Activated T-helper 1 cell treated with anti-CD3 and anti-CD28 coated beads, Interleukin-12 subunit alpha, Interleukin-12 subunit beta, Interleukin-2, Interleukin-4 antibody, amounts not matched to agents 30 ng/mL and 10 ng/mL and 1 ng/mL, durations not matched to agents 14 hours and 24 hours and 36 hours (primary cell): ENCODE measurements around the gene NDUFC1. TPM values are rescaled to one million over a fixed set of nuclear protein-coding genes. Genes with fewer than 3 reads are reported as not detected.
"Not testable (repeated sequence)": the region's sequence is repeated elsewhere in the genome, so short reads cannot be mapped to it uniquely, and the experiment has no call there.

Experiments
- DNase-seq: peaks from one replicate; pipeline ENCODE4 v3.0.0; 2021; ENCODE audit warnings: low spot score
- H3K27ac Mint-ChIP-seq: one replicate; pipeline ENCODE4 v1.8.0; 2021; ENCODE audit warnings: mild to moderate bottlenecking, mixed read lengths
- H3K27me3 Mint-ChIP-seq: one replicate; pipeline ENCODE4 v1.8.0; 2022; ENCODE audit warnings: mild to moderate bottlenecking, moderate library complexity, mixed read lengths; ENCODE audit not compliant: insufficient read depth
- H3K36me3 Mint-ChIP-seq: one replicate; pipeline ENCODE4 v1.8.0; 2021; ENCODE audit warnings: low read depth, mixed read lengths
- H3K4me1 Mint-ChIP-seq: one replicate; pipeline ENCODE4 v1.8.0; 2021; ENCODE audit warnings: low read depth, mixed read lengths
- H3K4me3 Mint-ChIP-seq: one replicate; pipeline ENCODE4 v1.8.0; 2021; ENCODE audit warnings: mild to moderate bottlenecking, moderate library complexity, mixed read lengths
- H3K9me3 Mint-ChIP-seq: one replicate; pipeline ENCODE4 v1.8.0; 2021; ENCODE audit warnings: mixed read lengths
- intact Hi-C: fragments of 100-400 bp; cut with micrococcal nuclease; formaldehyde crosslinking; loops from one replicate; pipeline ENCODE4 v1.15.1; 2024
- total RNA-seq: library from RNA; stranded (reverse); gene quantifications from 2 replicates; pipeline ENCODE4 v1.2.3, GENCODE V29; 2022

Gene NDUFC1
- total RNA-seq, 1 donor from 2014 or later, result 54.5 TPM

DNA sequence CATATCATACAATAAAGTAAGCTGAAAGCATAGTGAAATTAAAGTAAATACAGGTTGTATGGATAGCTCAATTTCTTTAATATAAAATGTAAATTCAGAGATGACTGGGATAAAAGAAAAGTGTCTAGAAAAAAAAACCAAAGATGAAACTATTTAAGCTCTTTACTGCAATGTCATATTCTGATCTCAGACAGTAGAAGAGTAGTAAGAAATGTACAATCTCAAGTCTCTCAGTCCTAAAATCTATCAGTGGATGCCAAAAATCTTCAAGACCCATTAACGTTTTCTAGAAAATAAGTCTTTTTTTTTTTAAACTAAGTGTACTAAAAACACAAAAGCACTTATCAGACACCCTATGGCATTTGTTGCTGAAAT lies 36.1 kb downstream of the NDUFC1 start:
- H3K27ac Mint-ChIP-seq, result peak overlapping the region; percentile 10
- peak overlapping the region; percentile 50 for H3K4me3 Mint-ChIP-seq
- DNase-seq, result no peak
- no peaks in the 10 kb centered on the region for H3K9me3 Mint-ChIP-seq
- H3K27me3 Mint-ChIP-seq, result peaks cover 25% of the 10 kb centered on the region
- intact Hi-C loops, result loop anchor here (1.0 to 10.0 kb wide), 9 partner anchors 13 to 1021 kb away; partner anchors contain the start of genes MAML3, NDUFC1, NOCT and SLC7A11
- peaks cover 21% of the 10 kb centered on the region for H3K4me1 Mint-ChIP-seq
- H3K36me3 Mint-ChIP-seq, result no peaks in the 10 kb centered on the region

DNA sequence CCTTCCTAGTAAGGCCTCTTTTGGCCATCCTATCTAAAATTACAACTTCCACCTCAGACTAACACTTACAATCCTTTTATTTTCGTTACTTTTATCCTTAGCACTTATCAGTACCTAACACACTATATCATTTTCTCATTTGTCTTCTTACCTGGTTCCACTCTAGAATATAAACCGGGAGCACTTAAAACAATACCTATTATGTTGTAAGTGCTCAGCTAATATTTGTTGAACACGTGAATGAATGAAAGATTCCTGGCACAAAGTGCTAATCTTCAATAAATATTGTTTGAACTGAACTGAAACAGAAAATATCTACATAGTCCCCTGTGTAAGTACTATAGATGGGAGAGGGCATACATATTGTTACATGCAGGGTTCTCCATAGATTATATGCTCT lies 36.6 kb downstream of the NDUFC1 start:
- intact Hi-C loops, result loop anchor here (1.0 to 10.0 kb wide), 9 partner anchors 14 to 1021 kb away; partner anchors contain the start of genes MAML3, NDUFC1, NOCT and SLC7A11
- H3K4me1 Mint-ChIP-seq, result peaks cover 21% of the 10 kb centered on the region
- H3K27ac Mint-ChIP-seq, result no peak overlapping the region
- H3K4me3 Mint-ChIP-seq, result no peak overlapping the region
- no peaks in the 10 kb centered on the region for H3K9me3 Mint-ChIP-seq
- H3K36me3 Mint-ChIP-seq, result no peaks in the 10 kb centered on the region
- no peak for DNase-seq
- H3K27me3 Mint-ChIP-seq, result peaks cover 22% of the 10 kb centered on the region

DNA sequence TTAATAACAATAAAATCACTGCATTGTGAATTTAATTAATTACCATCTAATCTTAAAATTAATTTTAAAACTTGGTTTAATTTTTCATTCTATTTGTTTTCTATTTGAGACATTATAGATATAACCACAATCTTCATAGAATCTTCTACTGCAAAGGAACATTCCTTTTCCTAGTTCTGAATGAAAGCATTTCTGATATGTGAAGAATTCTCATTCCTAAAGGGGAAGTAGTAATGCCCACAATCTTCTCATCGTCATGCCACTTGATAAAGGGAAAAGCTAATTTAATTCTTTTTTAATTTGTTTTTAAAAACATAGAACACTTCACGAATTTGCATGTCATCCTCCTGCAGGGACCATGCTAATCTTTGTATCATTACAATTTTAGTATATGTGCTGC lies 45.9 kb downstream of the NDUFC1 start:
- H3K9me3 Mint-ChIP-seq, result no peaks in the 10 kb centered on the region
- H3K36me3 Mint-ChIP-seq, result no peaks in the 10 kb centered on the region
- no peak overlapping the region for H3K4me3 Mint-ChIP-seq
- DNase-seq, result no peak
- no peak overlapping the region for H3K27ac Mint-ChIP-seq
- peaks cover 7% of the 10 kb centered on the region for H3K27me3 Mint-ChIP-seq
- intact Hi-C loops, result no loop called here
- H3K4me1 Mint-ChIP-seq, result no peaks in the 10 kb centered on the region

DNA sequence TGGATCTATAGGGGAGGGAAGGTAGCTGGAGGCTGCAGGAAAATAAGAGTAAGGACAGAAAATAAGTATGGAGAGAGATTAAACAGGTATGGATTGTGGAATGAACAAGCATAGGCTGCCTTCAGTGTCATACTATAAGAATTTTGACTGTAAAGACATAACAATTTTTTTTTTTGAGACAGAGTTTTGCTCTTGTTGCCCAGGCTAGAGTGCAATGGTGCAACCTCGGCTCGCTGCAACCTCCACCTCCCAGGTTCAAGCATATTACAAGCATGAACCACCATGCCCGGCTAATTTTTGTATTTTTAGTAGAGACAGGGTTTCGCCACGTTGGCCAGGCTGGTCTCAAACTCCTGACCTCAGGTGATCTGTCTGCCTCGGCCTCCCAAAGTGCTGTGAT lies 46.7 kb downstream of the NDUFC1 start:
- H3K27ac Mint-ChIP-seq, H3K4me1 Mint-ChIP-seq, H3K27me3 Mint-ChIP-seq, intact Hi-C loops, H3K9me3 Mint-ChIP-seq, H3K4me3 Mint-ChIP-seq, H3K36me3 Mint-ChIP-seq, DNase-seq: not testable (repeated sequence)

DNA sequence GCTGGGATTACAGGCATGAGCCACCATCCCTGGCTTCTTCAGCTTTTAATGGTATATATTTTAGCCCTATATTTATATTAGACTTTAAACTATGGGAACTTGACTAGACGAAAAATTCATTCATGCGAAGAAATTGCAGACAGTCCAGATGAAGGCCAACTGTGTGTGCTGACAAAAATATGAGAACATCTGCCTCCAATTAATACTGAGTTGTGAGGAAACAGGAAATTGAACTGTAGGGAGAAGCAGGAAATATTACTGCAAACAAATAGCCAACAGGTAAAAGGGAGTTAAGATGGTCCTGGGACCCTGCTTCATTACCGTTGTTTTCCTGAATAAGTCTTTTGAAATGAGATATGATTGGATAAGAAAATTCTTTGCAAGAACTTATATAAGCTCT lies 48.6 kb downstream of the NDUFC1 start:
- Mint-ChIP-seq H3K27me3 (peaks cover 11% of the 10 kb centered on the region), H3K4me1 (no peaks in the 10 kb centered on the region), H3K27ac (no peak overlapping the region), H3K9me3 (no peaks in the 10 kb centered on the region), H3K36me3 (no peaks in the 10 kb centered on the region), H3K4me3 (no peak overlapping the region)
- DNase-seq, result no peak
- intact Hi-C loops, result no loop called here

DNA sequence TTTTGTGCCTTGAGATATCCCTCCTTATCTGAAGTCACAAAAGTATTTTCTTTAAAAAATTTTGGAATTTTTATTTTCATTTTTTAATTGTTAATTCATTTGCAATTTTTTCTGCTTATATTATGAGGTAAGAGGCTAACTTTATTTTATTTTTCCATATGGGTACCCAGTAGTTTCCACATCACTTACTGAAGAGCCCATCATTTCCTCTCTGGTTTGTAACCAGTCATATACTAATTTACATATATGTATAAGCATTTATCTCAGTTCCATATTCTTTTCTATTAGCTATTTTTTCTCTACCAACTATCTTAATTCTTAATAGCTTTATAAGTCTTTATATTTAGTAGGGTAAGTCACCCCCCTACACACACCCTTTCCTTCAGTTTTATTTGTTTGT lies 49.2 kb downstream of the NDUFC1 start:
- H3K27me3 Mint-ChIP-seq, result peaks cover 11% of the 10 kb centered on the region
- no peak overlapping the region for H3K27ac Mint-ChIP-seq
- no peak for DNase-seq
- no peaks in the 10 kb centered on the region for H3K4me1 Mint-ChIP-seq
- H3K4me3 Mint-ChIP-seq, result no peak overlapping the region
- no peaks in the 10 kb centered on the region for H3K9me3 Mint-ChIP-seq
- intact Hi-C loops, result no loop called here
- no peaks in the 10 kb centered on the region for H3K36me3 Mint-ChIP-seq

DNA sequence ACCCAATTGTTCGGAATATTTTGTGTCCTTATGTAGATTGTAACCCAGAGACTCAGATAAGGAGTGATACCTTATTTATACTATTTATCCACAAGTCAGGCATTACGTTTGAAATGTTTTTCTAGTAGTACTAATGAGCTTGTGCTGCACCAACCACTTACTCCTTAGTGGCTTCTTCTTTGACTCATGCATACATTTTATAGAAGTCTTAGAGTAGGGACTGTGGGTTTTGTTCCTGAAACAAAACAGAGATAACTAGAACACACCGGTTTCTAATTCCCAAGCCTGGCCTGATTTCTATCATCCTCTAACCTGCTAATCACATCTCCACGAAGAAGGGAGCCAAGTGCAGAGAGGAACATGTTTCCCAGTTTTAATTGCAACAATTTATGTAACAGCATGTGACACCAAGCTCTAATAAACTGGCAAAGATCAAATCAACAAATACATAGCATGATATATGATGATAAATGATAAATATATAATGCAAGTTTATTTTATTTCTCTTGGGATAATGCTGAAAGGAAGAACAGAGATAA lies 54.5 kb downstream of the NDUFC1 start:
- Mint-ChIP-seq H3K27ac (no peak overlapping the region), H3K4me1 (no peaks in the 10 kb centered on the region), H3K27me3 (peaks cover 4% of the 10 kb centered on the region), H3K4me3 (no peak overlapping the region), H3K9me3 (no peaks in the 10 kb centered on the region), H3K36me3 (no peaks in the 10 kb centered on the region)
- no peak for DNase-seq
- intact Hi-C loops, result no loop called here

DNA sequence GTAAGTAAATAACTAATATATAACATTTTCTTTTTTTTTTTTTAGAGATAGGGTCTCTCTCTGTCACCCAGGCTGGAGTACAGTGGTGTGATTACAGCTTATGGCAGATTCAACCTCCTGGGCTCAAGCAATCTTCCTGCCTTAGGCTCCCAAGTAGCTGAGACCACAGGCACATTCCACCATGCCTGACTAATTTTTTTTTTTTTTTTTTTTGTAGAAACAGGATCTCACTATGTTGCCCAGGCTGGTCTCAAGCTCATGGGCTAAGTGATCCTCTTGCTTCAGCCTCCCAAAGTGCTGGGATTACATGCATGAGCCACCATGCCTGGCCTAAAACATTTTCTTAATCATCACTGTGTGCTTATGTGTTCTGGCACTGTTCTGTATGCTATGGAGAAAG lies 55.0 kb downstream of the NDUFC1 start:
- Mint-ChIP-seq H3K4me1 (no peaks in the 10 kb centered on the region), H3K27me3 (peaks cover 4% of the 10 kb centered on the region), H3K4me3 (no peak overlapping the region), H3K36me3 (no peaks in the 10 kb centered on the region), H3K27ac (no peak overlapping the region), H3K9me3 (no peaks in the 10 kb centered on the region)
- intact Hi-C loops, result no loop called here
- DNase-seq, result no peak

DNA sequence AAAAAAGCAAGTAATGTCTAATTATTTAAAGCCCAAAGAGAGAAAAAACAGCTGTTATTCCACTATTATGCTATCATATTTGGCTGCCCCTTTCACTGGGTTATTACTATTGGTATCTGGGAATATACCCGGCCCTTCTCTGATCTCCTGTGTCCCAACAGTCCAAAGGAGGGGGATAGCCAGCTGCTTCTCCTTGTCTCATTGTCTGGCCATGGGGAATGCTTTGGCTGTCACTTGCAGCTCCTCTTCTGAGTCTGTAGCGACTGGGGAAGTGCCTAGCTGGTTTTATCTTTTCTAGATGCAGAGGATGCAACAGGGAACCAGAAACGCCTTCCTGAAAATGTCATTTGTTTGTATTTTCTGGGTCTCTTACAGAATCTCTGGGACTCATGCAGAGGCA lies 56.1 kb downstream of the NDUFC1 start:
- DNase-seq, result no peak
- Mint-ChIP-seq H3K4me3 (no peak overlapping the region), H3K36me3 (no peaks in the 10 kb centered on the region), H3K27ac (no peak overlapping the region), H3K27me3 (peaks cover 4% of the 10 kb centered on the region), H3K4me1 (no peaks in the 10 kb centered on the region), H3K9me3 (no peaks in the 10 kb centered on the region)
- intact Hi-C loops, result no loop called here

DNA sequence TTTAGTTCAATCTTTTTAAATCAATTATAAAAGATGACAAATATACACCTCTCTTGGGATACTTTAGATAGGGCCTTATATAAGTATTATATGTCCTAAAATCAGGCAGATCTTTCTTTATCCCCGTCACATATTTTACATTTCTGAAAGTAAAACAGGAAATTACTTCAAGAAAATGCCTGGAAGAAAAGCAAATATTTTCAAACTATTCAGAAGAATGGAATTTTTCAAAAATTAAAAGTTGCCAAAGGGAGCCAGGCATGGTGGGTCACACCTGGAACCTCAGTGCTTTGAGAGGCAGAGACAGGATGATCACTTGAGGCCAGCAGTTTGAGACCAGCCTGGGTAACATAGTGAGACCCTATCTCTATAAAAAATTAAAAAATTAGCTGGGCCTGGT lies 56.7 kb downstream of the NDUFC1 start:
- no peak overlapping the region for H3K27ac Mint-ChIP-seq
- H3K4me1 Mint-ChIP-seq, result no peaks in the 10 kb centered on the region
- no peak for DNase-seq
- no peak overlapping the region for H3K4me3 Mint-ChIP-seq
- H3K9me3 Mint-ChIP-seq, result no peaks in the 10 kb centered on the region
- H3K27me3 Mint-ChIP-seq, result peaks cover 4% of the 10 kb centered on the region
- intact Hi-C loops, result no loop called here
- no peaks in the 10 kb centered on the region for H3K36me3 Mint-ChIP-seq

DNA sequence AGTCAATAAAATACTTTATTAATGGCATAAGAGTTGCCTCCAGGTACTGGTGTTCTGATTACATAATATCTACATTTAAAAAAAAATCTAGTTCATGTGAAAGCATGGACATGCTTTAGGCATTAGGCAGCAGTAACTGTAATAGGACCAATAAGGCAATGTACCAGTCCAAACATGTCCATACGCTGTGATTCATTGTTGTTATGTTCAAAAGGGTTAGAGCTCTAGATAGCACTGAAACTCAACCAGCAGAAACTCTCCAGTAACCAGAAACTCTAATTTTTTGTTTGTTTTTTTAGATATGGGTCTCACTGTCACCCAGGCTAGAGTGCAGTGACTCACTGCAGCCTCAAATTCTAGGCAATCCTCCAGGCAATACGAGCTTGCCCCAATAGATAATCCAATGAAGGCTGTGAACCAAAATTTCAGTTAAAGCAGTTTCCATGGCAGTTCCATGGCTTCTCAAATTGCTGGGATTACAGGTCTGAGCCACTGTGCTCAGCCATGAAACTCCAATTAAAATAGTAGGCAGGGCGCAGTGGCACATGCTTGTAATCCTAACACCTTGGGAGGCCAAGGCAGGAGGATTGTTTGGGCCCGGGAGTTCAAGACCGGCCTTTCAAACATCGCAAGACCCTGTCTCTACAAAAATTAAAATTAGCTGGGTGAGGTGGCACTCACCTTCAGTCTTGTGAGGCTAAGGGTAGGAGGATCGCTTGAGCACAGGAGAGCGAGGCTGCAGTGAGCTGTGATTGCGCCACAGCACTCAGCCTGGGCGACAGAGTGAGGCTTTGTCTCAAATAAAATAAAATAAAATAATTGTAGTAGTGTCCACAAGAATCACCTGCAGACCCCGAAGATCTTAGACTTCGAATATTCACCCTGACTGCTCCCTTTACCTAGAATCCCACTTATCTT lies 58.6 kb downstream of the NDUFC1 start:
- no peak for DNase-seq
- Mint-ChIP-seq H3K4me1 (no peaks in the 10 kb centered on the region), H3K4me3 (no peak overlapping the region)

DNA sequence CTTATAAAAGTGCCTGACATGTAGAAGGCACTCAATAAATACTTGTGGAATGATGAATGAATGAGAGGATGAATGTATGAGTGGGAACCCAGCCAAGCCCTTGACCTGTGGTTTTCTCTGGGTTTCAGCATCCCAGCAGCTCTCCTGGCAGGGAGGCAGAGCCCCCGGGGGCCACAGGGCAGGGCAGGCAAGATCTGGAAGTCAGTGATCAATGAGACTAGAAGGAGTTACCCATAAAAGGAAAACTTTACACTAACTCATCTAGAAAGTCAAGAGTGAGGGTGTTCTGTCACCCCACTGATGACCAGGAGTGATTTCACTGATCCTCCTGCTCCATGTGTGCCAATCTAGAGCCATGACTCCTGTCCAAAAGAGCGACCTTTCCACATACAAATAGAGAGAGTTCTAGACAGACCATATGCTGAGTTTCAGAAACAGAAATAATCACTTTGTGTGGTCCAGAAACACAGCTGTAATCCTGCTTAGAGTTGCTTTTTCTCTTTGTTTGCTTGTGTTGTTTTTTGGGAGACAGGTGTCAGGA lies 59.7 kb downstream of the NDUFC1 start:
- DNase-seq, result no peak
- intact Hi-C loops, result no loop called here
- peaks cover 3% of the 10 kb centered on the region for H3K9me3 Mint-ChIP-seq
- no peaks in the 10 kb centered on the region for H3K36me3 Mint-ChIP-seq
- H3K4me3 Mint-ChIP-seq, result no peak overlapping the region
- peaks cover 8% of the 10 kb centered on the region for H3K27me3 Mint-ChIP-seq
- H3K27ac Mint-ChIP-seq, result no peak overlapping the region
- H3K4me1 Mint-ChIP-seq, result no peaks in the 10 kb centered on the region

More for the DNA sequence above, 58.6 kb downstream of the NDUFC1 start:
- Mint-ChIP-seq H3K27me3 (peaks cover 5% of the 10 kb centered on the region), H3K27ac (no peak overlapping the region), H3K9me3 (peaks cover 2% of the 10 kb centered on the region), H3K36me3 (no peaks in the 10 kb centered on the region)
- intact Hi-C loops, result no loop called here

DNA sequence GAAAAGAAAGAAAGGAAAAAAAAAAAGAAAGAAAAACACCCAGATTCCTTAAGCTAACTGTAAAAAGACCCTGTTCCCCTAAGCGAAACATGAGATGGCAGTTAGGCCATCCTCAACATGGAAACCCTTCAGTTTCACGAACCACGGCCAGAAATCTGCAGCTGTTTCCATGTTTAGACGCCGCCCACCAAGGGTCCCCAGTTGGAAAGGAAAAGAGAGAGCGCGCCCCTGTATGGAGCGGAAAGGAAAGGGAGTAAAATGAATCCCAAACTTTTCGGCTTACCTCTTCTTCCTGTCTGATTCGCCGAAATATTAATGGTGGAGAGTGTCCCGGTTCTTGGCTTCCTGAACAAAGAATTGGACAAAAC lies 60.5 kb downstream of the NDUFC1 start:
- no peaks in the 10 kb centered on the region for H3K36me3 Mint-ChIP-seq
- intact Hi-C loops, result no loop called here

More for the DNA sequence above, 60.5 kb downstream of the NDUFC1 start:
- Mint-ChIP-seq H3K4me3 (no peak overlapping the region), H3K9me3 (peaks cover 3% of the 10 kb centered on the region), H3K27me3 (peaks cover 8% of the 10 kb centered on the region), H3K27ac (no peak overlapping the region), H3K4me1 (no peaks in the 10 kb centered on the region)
- no peak for DNase-seq
